ENCODE data around the gene PPIL1.

DNA sequence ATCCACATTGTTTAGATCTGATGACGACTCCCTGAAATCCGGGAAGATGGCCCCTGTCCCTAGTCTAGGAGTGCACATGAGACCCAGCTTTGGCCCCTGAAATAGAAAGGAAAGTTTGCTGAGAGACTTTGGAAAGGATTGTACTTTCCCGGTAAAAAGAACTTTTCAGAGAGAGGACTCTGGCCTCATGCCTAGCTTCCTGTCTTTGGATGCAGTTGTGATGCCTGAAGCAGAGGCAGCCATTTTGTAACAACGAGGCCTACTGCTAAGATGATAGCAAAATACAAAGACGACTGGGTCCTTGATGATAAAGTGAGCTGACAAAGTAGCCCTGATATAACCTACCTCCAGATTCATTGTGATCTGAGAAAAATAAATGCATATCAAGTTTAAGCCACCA is 42.3 kb downstream of the PPIL1 start:
- no peak for TF ChIP-seq EZH2 (IDR thresholded peaks at IDR 0.05; ENCODE audit: borderline replicate concordance, low read depth, low read length, poor library complexity, severe bottlenecking)
- TF ChIP-seq, protein P1, sequence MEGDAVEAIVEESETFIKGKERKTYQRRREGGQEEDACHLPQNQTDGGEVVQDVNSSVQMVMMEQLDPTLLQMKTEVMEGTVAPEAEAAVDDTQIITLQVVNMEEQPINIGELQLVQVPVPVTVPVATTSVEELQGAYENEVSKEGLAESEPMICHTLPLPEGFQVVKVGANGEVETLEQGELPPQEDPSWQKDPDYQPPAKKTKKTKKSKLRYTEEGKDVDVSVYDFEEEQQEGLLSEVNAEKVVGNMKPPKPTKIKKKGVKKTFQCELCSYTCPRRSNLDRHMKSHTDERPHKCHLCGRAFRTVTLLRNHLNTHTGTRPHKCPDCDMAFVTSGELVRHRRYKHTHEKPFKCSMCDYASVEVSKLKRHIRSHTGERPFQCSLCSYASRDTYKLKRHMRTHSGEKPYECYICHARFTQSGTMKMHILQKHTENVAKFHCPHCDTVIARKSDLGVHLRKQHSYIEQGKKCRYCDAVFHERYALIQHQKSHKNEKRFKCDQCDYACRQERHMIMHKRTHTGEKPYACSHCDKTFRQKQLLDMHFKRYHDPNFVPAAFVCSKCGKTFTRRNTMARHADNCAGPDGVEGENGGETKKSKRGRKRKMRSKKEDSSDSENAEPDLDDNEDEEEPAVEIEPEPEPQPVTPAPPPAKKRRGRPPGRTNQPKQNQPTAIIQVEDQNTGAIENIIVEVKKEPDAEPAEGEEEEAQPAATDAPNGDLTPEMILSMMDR (conservative IDR thresholded peaks at IDR 0.05; ENCODE audit: low read depth, low read length) = no peak
